Left ventricle myocardium inferior (tissue), 1 donor: ENCODE results near the gene LRRC45. TPM values are rescaled to one million over a fixed set of nuclear protein-coding genes. Genes with fewer than 3 reads are reported as not detected.

ENCODE experiments used
- DNase-seq: peaks from one replicate; pipeline ENCODE4 v3.0.0-alpha.2; 2020
- H3K27ac ChIP-seq: fragments of 200-600 bp; replicated peaks from 2 replicates; pipeline ENCODE4 v1.8.0; 2021
- H3K27me3 ChIP-seq: fragments of 200-600 bp; 2 replicates; pipeline ENCODE4 v1.8.0; 2021; ENCODE audit warnings: low read depth
- H3K36me3 ChIP-seq: fragments of 200-600 bp; 2 replicates; pipeline ENCODE4 v1.8.0; 2021
- H3K4me1 ChIP-seq: fragments of 200-600 bp; 2 replicates; pipeline ENCODE4 v1.8.0; 2021
- H3K4me3 ChIP-seq: fragments of 200-600 bp; 2 replicates; pipeline ENCODE4 v1.8.0; 2021; ENCODE audit warnings: mild to moderate bottlenecking, moderate library complexity
- H3K9me3 ChIP-seq: fragments of 200-600 bp; replicated peaks from 2 replicates; pipeline ENCODE4 v1.8.0; 2021
- intact Hi-C: fragments of 100-400 bp; cut with micrococcal nuclease; formaldehyde crosslinking; loops from one replicate; pipeline ENCODE4 v1.11.0; 2022
- total RNA-seq: library from RNA; stranded (reverse); fragmentation: NEBNext Ultra II Directional; extraction: Animal tissue kit (Norgen Biotek cat#: 25700); gene quantifications from one replicate; pipeline ENCODE4 v1.2.1, GENCODE V29; 2021
- TF ChIP-seq, protein P1 (sequence below): fragments of 200-600 bp; IDR thresholded peaks from 2 replicates; pipeline ENCODE4 v1.8.0; 2021; ENCODE audit warnings: antibody characterized with exemption, mild to moderate bottlenecking, borderline replicate concordance
- donor health status: DM: no; HTN: yes; CAD: no; lungs with severe emphysema.

Gene LRRC45
- total RNA-seq, 1 donor from 2014 or later: 4.3 TPM

DNA sequence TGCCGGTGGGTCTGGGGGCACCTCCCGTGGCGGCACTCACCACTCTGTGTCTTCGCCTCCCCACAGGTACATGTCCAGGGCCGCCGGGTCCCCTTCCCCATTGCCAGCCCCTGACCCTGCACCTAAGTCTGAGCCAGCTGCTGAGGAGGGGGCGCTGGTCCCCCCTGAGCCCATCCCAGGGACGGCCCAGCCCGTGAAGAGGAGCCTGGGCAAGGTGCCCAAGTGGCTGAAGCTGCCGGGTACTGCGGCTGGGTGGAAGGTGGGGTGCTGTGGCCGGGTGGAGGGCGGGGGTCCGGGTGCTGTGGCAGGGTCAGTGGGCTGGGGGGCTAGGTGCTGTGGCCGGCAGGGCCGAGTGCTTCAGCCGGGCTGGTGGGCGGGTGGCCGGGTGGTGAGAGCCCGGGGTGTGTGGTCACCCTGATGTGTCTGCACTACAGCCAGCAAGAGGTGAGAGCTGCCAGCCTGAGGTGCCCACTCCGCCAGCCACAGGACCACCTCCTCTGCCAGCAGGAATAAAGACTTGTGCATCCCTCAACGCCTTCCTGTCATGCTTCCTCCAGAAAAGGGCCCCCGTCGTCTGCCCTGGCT is 6.1 kb upstream of the LRRC45 start:
- TF ChIP-seq, protein P1, sequence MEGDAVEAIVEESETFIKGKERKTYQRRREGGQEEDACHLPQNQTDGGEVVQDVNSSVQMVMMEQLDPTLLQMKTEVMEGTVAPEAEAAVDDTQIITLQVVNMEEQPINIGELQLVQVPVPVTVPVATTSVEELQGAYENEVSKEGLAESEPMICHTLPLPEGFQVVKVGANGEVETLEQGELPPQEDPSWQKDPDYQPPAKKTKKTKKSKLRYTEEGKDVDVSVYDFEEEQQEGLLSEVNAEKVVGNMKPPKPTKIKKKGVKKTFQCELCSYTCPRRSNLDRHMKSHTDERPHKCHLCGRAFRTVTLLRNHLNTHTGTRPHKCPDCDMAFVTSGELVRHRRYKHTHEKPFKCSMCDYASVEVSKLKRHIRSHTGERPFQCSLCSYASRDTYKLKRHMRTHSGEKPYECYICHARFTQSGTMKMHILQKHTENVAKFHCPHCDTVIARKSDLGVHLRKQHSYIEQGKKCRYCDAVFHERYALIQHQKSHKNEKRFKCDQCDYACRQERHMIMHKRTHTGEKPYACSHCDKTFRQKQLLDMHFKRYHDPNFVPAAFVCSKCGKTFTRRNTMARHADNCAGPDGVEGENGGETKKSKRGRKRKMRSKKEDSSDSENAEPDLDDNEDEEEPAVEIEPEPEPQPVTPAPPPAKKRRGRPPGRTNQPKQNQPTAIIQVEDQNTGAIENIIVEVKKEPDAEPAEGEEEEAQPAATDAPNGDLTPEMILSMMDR: no peak

DNA sequence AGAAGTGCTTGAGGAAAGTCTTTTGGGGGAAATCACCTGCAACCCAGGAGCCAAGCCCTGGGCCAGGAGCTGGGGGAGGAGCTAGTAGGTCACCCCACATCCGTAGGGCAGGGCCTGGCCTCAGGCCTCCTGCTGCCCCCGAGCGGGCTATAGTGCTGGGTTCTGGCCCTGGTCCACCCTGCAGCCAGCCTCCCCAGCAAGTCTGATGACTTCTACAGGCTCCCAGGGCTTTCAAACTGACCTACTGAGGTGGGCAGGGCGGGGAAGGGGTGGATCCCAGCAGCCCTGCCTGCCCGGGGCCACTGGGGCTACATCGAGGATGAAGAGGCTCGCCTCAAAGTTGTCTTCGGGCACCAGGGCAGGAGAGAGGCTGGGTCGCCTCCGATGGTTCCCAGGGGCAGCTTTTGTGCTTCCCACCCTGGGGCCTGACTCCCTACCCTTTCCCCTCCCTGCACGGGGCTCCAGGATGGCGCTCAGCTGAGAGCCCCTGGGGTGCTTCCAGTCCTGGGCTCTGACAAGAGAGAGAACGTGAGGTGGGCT is 5.4 kb upstream of the LRRC45 start:
- TF ChIP-seq, protein P1: no peak
- DNase-seq: no peak
- Histone ChIP-seq H3K4me3 (no peak overlapping the region), H3K9me3 (no peaks in the 10 kb centered on the region), H3K36me3 (no peaks in the 10 kb centered on the region), H3K4me1 (peaks cover 46% of the 10 kb centered on the region), H3K27me3 (no peaks in the 10 kb centered on the region), H3K27ac (no peak overlapping the region)
- intact Hi-C loops: no loop called here

More for the DNA sequence above, 6.1 kb upstream of the LRRC45 start:
- intact Hi-C loops: no loop called here
- Histone ChIP-seq H3K27ac (no peak overlapping the region), H3K9me3 (no peaks in the 10 kb centered on the region), H3K27me3 (no peaks in the 10 kb centered on the region), H3K4me3 (no peak overlapping the region), H3K36me3 (no peaks in the 10 kb centered on the region), H3K4me1 (peaks cover 45% of the 10 kb centered on the region)
- no peak for DNase-seq

DNA sequence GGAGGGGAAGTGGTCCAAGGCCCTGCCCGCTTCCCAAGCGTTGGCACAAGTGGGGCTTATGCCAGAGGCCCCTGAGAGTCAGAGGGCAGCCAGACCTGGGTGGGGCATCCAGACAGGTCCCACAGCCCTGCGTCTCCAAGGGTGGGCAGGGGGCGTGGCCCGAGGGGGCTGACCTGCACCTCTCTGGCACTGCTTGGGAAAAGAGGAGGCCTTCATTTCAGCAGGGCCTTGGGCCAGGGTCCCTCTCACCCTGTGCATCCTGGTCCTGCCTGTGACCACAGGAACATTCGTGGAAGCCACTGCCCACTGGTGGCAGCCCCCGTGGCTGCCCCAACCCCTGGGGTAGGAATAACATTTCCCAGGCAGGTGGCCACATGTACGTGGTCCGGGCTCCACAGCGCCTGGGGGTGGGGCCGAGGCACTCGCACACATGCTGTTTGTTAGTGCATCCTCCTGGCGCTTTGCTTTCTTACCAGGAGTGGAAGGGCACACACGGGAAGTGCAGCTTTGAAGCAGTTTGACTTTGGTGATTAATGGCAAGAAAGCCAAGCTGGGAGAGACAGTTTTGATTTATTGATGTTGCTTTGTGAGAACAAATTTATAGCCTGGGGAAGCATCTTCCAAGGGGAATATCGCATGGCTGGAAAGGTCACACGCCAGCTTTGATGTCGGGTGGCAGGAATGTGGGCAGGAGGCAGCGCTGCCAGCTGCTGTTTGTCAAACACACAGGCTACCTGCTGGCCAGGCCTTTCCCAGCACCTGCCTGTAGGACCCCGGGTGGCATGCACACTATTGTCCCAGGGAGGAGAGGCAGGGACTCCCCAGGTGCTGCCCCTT is 4.7 kb upstream of the LRRC45 start:
- Histone ChIP-seq H3K4me3 (no peak overlapping the region), H3K9me3 (no peaks in the 10 kb centered on the region), H3K27me3 (no peaks in the 10 kb centered on the region), H3K27ac (no peak overlapping the region), H3K4me1 (peaks cover 42% of the 10 kb centered on the region), H3K36me3 (no peaks in the 10 kb centered on the region)
- TF ChIP-seq, protein P1: no peak
- no peak for DNase-seq
- intact Hi-C loops: no loop called here

DNA sequence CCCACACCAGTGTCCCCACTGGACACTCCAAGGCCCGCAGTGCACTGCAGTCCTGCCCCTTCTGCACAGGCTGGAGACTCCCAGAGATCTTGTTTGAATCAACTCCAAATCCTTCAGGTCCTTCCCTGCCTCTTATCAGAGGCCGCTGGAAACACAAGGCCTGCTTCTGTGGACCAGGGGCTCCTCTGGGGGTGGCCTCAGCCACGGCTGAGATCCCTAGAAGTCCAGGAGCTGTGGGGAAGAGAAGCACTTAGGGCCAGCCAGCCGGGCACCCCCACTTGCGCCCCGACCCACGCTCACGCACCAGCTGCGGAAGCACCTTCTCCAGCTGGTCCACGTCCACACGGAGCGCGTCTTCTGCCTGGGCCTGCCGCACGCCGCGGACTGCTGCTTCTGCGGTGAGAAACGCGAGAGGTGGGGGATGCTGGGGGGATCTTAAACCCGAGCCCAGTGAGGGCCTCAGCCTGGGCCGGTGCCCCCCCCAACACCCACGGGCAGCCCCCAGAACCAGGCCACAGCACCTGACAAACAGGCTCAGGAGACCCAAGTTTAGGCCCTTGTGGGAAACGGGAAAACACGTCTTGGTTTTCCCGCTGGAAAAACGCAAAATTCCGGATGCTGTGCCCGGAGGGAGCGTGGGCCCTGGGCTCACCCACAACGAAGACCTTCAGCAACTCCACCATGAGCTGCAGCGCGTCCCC is 4.0 kb upstream of the LRRC45 start:
- Histone ChIP-seq H3K27me3 (no peaks in the 10 kb centered on the region), H3K4me3 (no peak overlapping the region), H3K9me3 (no peaks in the 10 kb centered on the region), H3K36me3 (no peaks in the 10 kb centered on the region), H3K4me1 (peaks cover 42% of the 10 kb centered on the region), H3K27ac (no peak overlapping the region)
- no peak for DNase-seq
- TF ChIP-seq, protein P1: no peak
- intact Hi-C loops: no loop called here
